Stimulated activated naive B cell treated with anti-CD40 and anti-IgM and Interleukin-4, amounts not matched to agents 10 μg/mL and 1 μg/mL and 100 μg/mL, for 72 hours (primary cell): Measurements from ENCODE around the gene NBAS.

ENCODE experiments used
- ATAC-seq, 2 donors: fragments of 150-1000 bp; cut with Tn5 transposase; replicated peaks; 2 replicates each; pipeline ENCODE4 v1.10.0; 2021; ENCODE audit warnings: moderate library complexity in 1 of 2
- DNase-seq: peaks from one replicate; pipeline ENCODE4 v3.0.0; 2021
- H3K27ac Mint-ChIP-seq: one replicate; pipeline ENCODE4 v1.8.0; 2022; ENCODE audit warnings: mild to moderate bottlenecking, mixed read lengths
- H3K27me3 Mint-ChIP-seq, 2 donors: one replicate each; pipeline ENCODE4 v1.8.0; 2022; ENCODE audit warnings: mixed read lengths in 2 of 2
- H3K36me3 Mint-ChIP-seq, 2 donors: one replicate each; pipeline ENCODE4 v1.8.0; 2022; ENCODE audit warnings: mixed read lengths in 2 of 2, mild to moderate bottlenecking in 1 of 2
- H3K4me1 Mint-ChIP-seq, 2 donors: one replicate each; pipeline ENCODE4 v1.8.0; 2022; ENCODE audit warnings: mixed read lengths in 2 of 2, mild to moderate bottlenecking in 1 of 2
- H3K4me3 Mint-ChIP-seq, 2 donors: one replicate each; pipeline ENCODE4 v1.8.0; 2022; ENCODE audit warnings: mild to moderate bottlenecking in 2 of 2, mixed read lengths in 2 of 2, moderate library complexity in 1 of 2
- H3K9me3 Mint-ChIP-seq, 2 donors: one replicate each; pipeline ENCODE4 v1.8.0; 2022; ENCODE audit warnings: mixed read lengths in 2 of 2, mild to moderate bottlenecking in 1 of 2

Gene NBAS

GRCh38 chr2:15579641-15580040 is 18.5 kb upstream of the NBAS start:
- H3K4me3 Mint-ChIP-seq, result no peak overlapping the region
- ATAC-seq, result no peak
- H3K36me3 Mint-ChIP-seq, result no peaks in the 10 kb centered on the region
- peaks cover 2 to 13% of the 10 kb centered on the region in 2 donors for H3K4me1 Mint-ChIP-seq
- no peak for DNase-seq
- peaks cover 4 to 11% of the 10 kb centered on the region in 2 donors for H3K27me3 Mint-ChIP-seq
- H3K9me3 Mint-ChIP-seq, result no peaks in the 10 kb centered on the region
- H3K27ac Mint-ChIP-seq, result no peak overlapping the region

- H3K9me3 Mint-ChIP-seq, result no peaks in the 10 kb centered on the region
- H3K4me1 Mint-ChIP-seq, result peaks cover 0 to 2% of the 10 kb centered on the region in 2 donors
- peaks cover 4 to 6% of the 10 kb centered on the region in 2 donors for H3K27me3 Mint-ChIP-seq
- H3K36me3 Mint-ChIP-seq, result no peaks in the 10 kb centered on the region
- peak; percentile 98 to 99 for ATAC-seq
- no peak overlapping the region for H3K4me3 Mint-ChIP-seq
- H3K27ac Mint-ChIP-seq, result no peak overlapping the region
- DNase-seq, result peak; percentile 65
These were observed 16.1 kb upstream of the NBAS start for GRCh38 chr2:15577071-15577735.

GRCh38 chr2:15571729-15572128 is 10.6 kb upstream of the NBAS start:
- Mint-ChIP-seq H3K27me3 (peaks cover 7 to 31% of the 10 kb centered on the region in 2 donors), H3K36me3 (no peaks in the 10 kb centered on the region), H3K4me3 (no peak overlapping the region), H3K4me1 (no peaks in the 10 kb centered on the region), H3K27ac (no peak overlapping the region), H3K9me3 (no peaks in the 10 kb centered on the region)
- DNase-seq (no peak), ATAC-seq (no peak)

GRCh38 chr2:15570104-15570503 is 9.0 kb upstream of the NBAS start:
- Mint-ChIP-seq H3K9me3 (no peaks in the 10 kb centered on the region), H3K36me3 (no peaks in the 10 kb centered on the region), H3K4me1 (no peaks in the 10 kb centered on the region), H3K27ac (no peak overlapping the region), H3K27me3 (peaks cover 7 to 25% of the 10 kb centered on the region in 2 donors), H3K4me3 (no peak overlapping the region)
- DNase-seq (no peak), ATAC-seq (no peak)

GRCh38 chr2:15568874-15569273 is 7.7 kb upstream of the NBAS start:
- DNase-seq, result no peak
- H3K36me3 Mint-ChIP-seq, result no peaks in the 10 kb centered on the region
- no peak overlapping the region for H3K4me3 Mint-ChIP-seq
- H3K27ac Mint-ChIP-seq, result no peak overlapping the region
- no peaks in the 10 kb centered on the region for H3K4me1 Mint-ChIP-seq
- peaks cover 7 to 25% of the 10 kb centered on the region in 2 donors for H3K27me3 Mint-ChIP-seq
- ATAC-seq, result no peak
- no peaks in the 10 kb centered on the region for H3K9me3 Mint-ChIP-seq

GRCh38 chr2:15566912-15567311 is 5.8 kb upstream of the NBAS start:
- Mint-ChIP-seq H3K9me3 (no peaks in the 10 kb centered on the region), H3K4me3 (no peak overlapping the region), H3K27me3 (peaks cover 14 to 33% of the 10 kb centered on the region in 2 donors), H3K27ac (no peak overlapping the region), H3K36me3 (no peaks in the 10 kb centered on the region), H3K4me1 (peaks cover 2 to 4% of the 10 kb centered on the region in 2 donors)
- ATAC-seq (no peak), DNase-seq (no peak)

GRCh38 chr2:15565994-15566671 is 5.0 kb upstream of the NBAS start:
- H3K27ac Mint-ChIP-seq, result no peak overlapping the region
- peaks cover 14 to 33% of the 10 kb centered on the region in 2 donors for H3K27me3 Mint-ChIP-seq
- no peaks in the 10 kb centered on the region for H3K36me3 Mint-ChIP-seq
- peaks cover 6% of the 10 kb centered on the region in 2 donors for H3K4me1 Mint-ChIP-seq
- no peak overlapping the region for H3K4me3 Mint-ChIP-seq
- DNase-seq, result no peak
- ATAC-seq, result no peak
- H3K9me3 Mint-ChIP-seq, result no peaks in the 10 kb centered on the region

GRCh38 chr2:15565392-15565791 is 4.3 kb upstream of the NBAS start:
- peaks cover 8% of the 10 kb centered on the region in 2 donors for H3K4me1 Mint-ChIP-seq
- DNase-seq (no peak), ATAC-seq (no peak)
- H3K27me3 Mint-ChIP-seq, result peaks cover 13 to 33% of the 10 kb centered on the region in 2 donors
- H3K4me3 Mint-ChIP-seq, result no peak overlapping the region
- H3K27ac Mint-ChIP-seq, result no peak overlapping the region
- no peaks in the 10 kb centered on the region for H3K36me3 Mint-ChIP-seq
- no peaks in the 10 kb centered on the region for H3K9me3 Mint-ChIP-seq

- H3K9me3 Mint-ChIP-seq, result no peaks in the 10 kb centered on the region
- no peak overlapping the region for H3K4me3 Mint-ChIP-seq
- no peak for DNase-seq
- H3K27me3 Mint-ChIP-seq, result peaks cover 7 to 18% of the 10 kb centered on the region in 2 donors
- H3K4me1 Mint-ChIP-seq, result peaks cover 13 to 21% of the 10 kb centered on the region in 2 donors
- no peaks in the 10 kb centered on the region for H3K36me3 Mint-ChIP-seq
- H3K27ac Mint-ChIP-seq, result no peak overlapping the region
- no peak for ATAC-seq
These were observed 2.3 kb upstream of the NBAS start for GRCh38 chr2:15563227-15564100.

GRCh38 chr2:15562354-15563031 is 1.4 kb upstream of the NBAS start:
- no peak overlapping the region for H3K27ac Mint-ChIP-seq
- peak overlapping the region in 1 of 2 donors; percentile 99 for H3K4me3 Mint-ChIP-seq
- no peak for ATAC-seq
- no peaks in the 10 kb centered on the region for H3K36me3 Mint-ChIP-seq
- peaks cover 16 to 21% of the 10 kb centered on the region in 2 donors for H3K4me1 Mint-ChIP-seq
- no peak for DNase-seq
- H3K27me3 Mint-ChIP-seq, result peaks cover 7 to 8% of the 10 kb centered on the region in 2 donors
- no peaks in the 10 kb centered on the region for H3K9me3 Mint-ChIP-seq

- DNase-seq (no peak), ATAC-seq (peak; percentile 31 to 35)
- no peaks in the 10 kb centered on the region for H3K9me3 Mint-ChIP-seq
- H3K27me3 Mint-ChIP-seq, result peaks cover 7 to 8% of the 10 kb centered on the region in 2 donors
- peak overlapping the region; percentile 98 to 99 for H3K4me3 Mint-ChIP-seq
- H3K27ac Mint-ChIP-seq, result peak overlapping the region; percentile 97
- no peaks in the 10 kb centered on the region for H3K36me3 Mint-ChIP-seq
- H3K4me1 Mint-ChIP-seq, result peaks cover 16 to 21% of the 10 kb centered on the region in 2 donors
These were observed 625 bp upstream of the NBAS start for GRCh38 chr2:15561574-15562344.

- DNase-seq (no peak), ATAC-seq (peak; percentile 45 to 59)
- Mint-ChIP-seq H3K9me3 (no peaks in the 10 kb centered on the region), H3K4me3 (peak overlapping the region; percentile 98 to 99), H3K36me3 (peaks cover 2 to 4% of the 10 kb centered on the region in 2 donors), H3K27ac (peak overlapping the region; percentile 93), H3K27me3 (peaks cover 7 to 8% of the 10 kb centered on the region in 2 donors), H3K4me1 (peaks cover 16 to 21% of the 10 kb centered on the region in 2 donors)
These were observed 770 bp downstream of the NBAS start for GRCh38 chr2:15560140-15560987.
